ENCODE measurements around the gene LARP6.
"Not testable (repeated sequence)": the region's sequence is repeated elsewhere in the genome, so short reads cannot be mapped to it uniquely, and the experiment has no call there.

Gene LARP6

GRCh38 chr15:70853973-70854665, at the start of gene LARP6:
LARP6 (minus strand) TSS chr15:70854157; CDS start chr15:70854088, 69 bp downstream.
- DNase-seq, result no peak

GRCh38 chr15:70902107-70902506, 48.1 kb upstream of the LARP6 start:
- no peak for DNase-seq

- no peak for DNase-seq
Measured at GRCh38 chr15:70892912-70893560, 39.1 kb upstream of the LARP6 start.

- peak; percentile 54 for DNase-seq
Measured at GRCh38 chr15:70892002-70892911, 38.3 kb upstream of the LARP6 start, which contains the start of the genes LRRC49 and THAP10. LRRC49 (plus strand) TSS chr15:70892826; CDS start chr15:70892895, 69 bp downstream. THAP10 (minus strand) TSS chr15:70892433; CDS start chr15:70892272, 161 bp downstream.

- no peak for DNase-seq
Measured at GRCh38 chr15:70882361-70882760, 28.4 kb upstream of the LARP6 start.

GRCh38 chr15:70880781-70881180, 26.8 kb upstream of the LARP6 start:
- no peak for DNase-seq

- DNase-seq, result no peak
Measured at GRCh38 chr15:70879401-70879800, 25.4 kb upstream of the LARP6 start.

- no peak for DNase-seq
Measured at GRCh38 chr15:70876683-70877082, 22.7 kb upstream of the LARP6 start.

GRCh38 chr15:70876011-70876410, 22.1 kb upstream of the LARP6 start:
- no peak for DNase-seq

GRCh38 chr15:70875001-70875782, 21.2 kb upstream of the LARP6 start:
- DNase-seq, result no peak

- no peak for DNase-seq
Measured at GRCh38 chr15:70873232-70874054, 19.5 kb upstream of the LARP6 start.

GRCh38 chr15:70871490-70871889, 17.5 kb upstream of the LARP6 start:
- DNase-seq, result not testable (repeated sequence)

- DNase-seq, result no peak
Measured at GRCh38 chr15:70870051-70870450, 16.1 kb upstream of the LARP6 start.

- no peak for DNase-seq
Measured at GRCh38 chr15:70869346-70869745, 15.4 kb upstream of the LARP6 start.

GRCh38 chr15:70867911-70868467, 14.0 kb upstream of the LARP6 start:
- DNase-seq, result no peak

GRCh38 chr15:70866982-70867641, 13.2 kb upstream of the LARP6 start:
- no peak for DNase-seq

- no peak for DNase-seq
Measured at GRCh38 chr15:70863450-70864218, 9.7 kb upstream of the LARP6 start.

GRCh38 chr15:70859998-70860397, 6.0 kb upstream of the LARP6 start:
- DNase-seq, result no peak

GRCh38 chr15:70859322-70859908, 5.5 kb upstream of the LARP6 start:
- no peak for DNase-seq

All from CD4-positive, alpha-beta T cell treated with Interleukin-17A for 1 hour (primary cell).